KG1 (cell line): ENCODE results near the gene TNRC18.

Experiments
- DNase-seq: peaks from one replicate; lab custom pipeline; 2025; lab: John Stamatoyannopoulos, UW

TNRC18 gene

DNA sequence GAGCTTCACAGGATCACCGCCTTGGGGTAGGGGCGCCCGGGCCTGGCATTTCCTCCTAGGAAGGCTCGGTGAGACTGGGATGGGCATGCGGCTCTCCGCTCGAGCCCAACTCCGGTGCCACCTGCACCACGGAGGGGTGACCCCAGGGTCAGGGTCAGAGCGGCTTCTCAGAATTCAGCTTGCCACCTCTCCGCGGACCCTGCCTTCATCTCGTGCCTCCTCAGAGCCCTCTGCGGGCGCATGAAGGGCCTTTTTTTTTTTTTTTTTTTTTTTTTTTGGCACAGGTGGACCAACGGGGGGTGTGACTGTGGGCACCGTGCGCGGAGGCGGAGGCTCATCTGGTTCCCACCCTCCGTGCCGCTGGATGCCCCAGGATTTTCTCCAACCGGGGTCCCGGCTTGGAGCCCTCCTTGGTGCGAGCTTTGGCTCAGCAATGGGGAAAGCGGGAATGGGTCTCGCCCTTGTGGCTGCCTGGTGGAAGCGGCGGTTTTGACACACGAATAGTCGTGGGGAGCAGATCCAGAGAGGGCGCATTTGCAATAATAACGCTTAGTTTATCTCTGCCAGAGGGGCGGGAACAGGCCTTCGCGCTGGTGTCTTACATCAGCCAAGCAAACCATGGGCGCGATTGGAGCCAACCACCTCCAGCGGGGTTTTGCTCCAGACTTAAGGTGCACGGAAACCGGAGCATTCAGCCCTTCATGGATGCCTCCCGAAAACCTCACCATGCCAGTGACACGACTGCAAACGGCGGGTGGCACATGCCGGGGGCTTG, 5.0 kb upstream of the TNRC18 start:
- peak; percentile 56 for DNase-seq

DNA sequence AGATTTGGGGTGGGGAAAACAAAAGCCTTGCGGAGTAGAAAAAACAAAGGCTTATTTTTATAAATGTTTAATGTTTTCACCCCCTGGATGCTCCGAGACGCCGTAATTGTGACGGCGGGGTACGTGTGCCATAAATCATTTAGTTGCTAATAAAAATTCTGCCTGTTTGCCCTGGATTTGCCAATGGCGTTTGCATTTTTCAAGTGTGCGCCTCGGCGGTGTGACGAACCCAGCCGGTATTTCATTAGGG, 2.5 kb upstream of the TNRC18 start:
- no peak for DNase-seq

DNA sequence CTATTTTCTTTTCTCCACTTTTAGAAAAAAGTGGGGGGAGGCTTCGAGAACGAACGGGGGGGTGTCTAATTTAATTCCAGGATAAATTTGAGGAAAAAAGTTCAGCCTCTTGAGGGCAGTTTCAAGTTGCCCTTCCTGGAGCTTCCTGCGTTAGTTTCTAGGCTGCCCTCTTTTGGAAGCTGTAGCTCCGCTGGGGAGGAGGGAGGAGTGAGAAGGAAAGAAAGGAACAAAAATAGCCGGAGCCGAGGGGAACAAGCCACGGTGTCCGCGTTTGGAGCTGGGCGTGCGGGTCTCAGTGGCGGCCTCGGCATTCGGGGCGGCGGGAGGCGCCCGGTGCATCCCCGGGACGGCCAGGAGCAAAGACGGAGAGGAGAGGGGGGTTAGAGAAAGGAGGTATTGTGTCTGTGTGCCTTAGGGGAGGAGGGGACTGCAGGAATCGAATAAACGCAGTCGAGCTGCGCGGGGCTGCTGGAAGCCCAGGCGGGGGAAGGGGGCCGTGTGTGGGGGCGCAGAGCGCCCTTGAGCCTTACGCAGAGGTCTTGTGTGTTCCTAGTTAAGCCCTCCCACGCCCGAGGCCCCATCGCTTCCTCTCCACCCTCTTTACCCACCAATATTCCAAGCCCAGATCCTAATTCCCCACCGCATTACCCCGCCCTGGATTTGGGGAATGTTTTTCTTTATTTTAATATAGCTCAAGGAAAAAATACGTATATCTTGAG, 2.0 kb upstream of the TNRC18 start:
- peak; percentile 49 for DNase-seq

DNA sequence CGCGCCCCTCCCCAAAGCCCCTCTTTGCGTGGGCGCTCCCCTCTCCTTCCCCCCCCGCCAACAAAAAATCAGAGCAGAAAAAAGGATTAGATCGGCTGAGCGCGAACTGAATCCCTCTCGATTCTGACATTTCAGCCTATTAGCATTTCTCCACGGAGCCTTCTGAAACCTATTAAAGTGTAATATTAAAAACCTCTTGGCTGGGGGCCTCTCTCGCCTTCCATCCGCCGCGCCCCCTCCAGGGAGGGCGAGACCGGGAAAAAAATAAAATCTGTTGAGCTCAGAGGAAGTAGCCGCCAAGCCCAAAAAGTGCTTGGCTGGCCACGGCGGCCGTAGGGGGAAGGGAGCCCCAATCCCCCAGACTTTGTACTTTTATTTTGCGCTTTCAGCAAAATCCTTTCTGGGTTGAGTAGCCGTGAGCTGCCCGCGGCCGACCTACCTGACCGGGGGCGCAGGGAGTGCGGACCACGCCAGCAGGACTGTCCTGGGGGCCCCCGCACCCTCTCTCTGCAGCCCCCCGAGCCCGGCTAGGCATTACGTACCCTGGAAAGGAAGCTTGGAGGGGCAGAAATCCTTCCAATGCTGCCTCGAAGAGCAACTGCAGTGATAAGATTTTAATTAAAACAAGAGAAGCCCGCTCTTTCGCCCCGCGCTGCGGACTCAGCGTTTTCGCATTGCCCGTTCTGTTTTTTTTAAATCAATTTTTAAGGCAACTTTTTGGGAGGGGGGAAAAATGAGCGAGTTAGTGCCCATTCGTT, 1.3 kb upstream of the TNRC18 start:
- DNase-seq, result peak; percentile 38

DNA sequence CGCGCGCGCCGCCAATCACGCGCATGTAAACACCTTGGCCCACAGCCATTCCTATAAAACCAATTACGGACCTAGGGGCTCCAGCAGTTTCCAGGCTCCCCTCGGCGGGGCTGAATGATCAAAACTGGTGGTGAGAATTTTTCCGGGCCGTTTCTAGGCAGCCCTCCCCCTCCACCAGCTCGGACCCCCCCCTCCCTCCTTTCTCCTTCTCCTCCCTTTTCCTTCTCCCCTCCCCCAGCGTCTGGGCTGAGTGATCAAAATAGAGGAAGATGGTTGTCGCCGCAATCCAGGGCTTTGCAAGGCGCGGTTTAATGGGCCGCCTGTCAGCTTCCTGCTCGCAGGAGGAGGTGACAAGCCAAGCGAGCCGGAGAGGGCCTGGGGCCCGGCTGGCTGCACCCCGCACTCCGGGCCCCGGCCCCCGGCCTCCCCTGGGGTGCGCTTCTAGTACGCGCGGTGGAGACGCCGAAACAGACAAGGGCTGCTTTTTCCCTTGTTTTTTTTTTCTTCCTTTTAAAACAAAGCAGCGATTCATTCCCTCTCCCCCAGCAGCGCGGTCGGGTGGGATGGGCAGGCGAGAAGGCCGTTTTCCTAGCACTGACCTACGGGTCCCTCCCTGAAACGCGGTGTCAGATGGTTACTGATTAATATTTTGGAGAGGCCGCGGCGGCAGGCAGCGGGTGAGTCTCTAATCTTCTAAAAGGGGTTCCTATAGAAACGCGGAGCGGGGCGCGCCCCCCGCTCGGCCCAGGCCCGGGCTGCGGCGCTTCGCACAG, 528 bp upstream of the TNRC18 start:
- peak; percentile 96 for DNase-seq

DNA sequence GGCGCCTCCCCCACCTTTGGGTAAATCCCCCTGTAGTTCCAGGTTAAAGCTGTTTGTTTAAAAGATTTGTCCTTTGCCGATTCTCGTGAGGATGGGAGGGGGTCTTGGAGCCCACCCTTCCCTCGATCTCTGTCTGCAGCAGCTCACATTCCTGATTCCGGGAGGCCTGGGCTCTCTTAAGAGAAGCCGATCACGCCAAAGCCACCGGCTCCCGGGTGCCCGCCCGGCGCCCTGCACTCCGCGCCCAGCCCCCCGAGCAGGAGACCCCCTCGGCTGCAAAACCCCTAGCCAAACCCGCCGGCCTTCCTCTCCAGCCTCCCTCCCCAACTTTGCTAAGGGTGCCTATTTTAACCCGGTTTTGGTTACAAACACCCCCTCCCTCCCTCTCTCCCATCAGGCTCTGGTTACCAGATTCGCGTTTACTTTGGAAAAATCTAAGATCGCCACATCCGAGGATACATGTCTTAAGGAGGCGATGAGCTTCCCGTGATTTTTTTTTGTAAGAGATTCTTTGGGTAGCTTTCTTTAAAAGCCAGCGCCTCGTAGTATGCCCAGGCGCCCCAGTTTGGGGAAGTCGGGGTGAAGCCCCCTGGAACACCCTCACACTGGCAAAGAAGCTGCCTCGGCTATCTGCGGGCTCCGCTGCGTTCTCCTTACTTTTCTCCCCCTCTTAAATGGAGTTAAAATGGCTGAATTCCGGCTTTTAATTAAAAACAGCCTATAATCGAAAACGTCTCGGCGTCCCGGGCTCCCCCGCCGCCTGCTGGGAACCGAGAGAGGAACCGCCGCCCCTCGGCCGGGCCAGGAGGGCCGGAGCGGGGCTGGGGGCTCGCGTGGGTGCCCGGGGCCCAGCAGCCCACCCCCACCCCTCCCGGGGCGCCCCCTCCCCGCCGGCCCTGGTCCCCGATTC, 983 bp downstream of the TNRC18 start:
- DNase-seq, result no peak

DNA sequence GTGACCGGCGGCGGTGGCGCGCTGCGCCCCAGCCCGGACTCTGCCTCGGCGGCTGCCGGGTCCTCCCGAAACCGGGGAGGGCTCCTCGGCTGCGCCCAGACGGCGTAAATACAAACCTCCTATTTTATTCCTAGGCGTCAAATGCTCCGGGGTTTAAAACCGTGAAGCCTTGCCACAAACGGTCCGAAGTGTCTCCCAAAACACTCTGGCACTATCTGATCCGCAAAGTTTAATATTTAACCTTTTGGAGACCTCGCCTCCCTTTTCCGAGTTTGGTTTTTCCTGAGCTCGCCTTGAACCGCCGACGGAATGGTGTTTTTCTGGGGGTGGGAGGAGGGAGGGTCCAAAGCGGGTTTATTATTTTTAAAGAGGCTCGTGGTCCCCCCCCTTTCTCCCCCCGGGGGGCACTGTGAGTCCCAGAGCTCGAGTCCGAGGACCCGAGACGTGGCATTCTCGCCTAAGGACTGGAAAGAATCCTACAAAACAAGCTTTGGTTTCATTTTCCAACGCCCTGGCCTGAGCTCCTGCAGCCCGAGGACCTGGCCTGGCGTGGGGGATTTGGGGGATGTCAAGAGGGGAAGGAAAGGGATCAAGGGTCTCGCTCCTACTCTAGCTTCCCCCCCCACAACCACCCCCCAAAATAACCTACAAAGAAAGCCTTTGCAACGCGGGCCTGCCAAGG, 1.8 kb downstream of the TNRC18 start:
- no peak for DNase-seq

DNA sequence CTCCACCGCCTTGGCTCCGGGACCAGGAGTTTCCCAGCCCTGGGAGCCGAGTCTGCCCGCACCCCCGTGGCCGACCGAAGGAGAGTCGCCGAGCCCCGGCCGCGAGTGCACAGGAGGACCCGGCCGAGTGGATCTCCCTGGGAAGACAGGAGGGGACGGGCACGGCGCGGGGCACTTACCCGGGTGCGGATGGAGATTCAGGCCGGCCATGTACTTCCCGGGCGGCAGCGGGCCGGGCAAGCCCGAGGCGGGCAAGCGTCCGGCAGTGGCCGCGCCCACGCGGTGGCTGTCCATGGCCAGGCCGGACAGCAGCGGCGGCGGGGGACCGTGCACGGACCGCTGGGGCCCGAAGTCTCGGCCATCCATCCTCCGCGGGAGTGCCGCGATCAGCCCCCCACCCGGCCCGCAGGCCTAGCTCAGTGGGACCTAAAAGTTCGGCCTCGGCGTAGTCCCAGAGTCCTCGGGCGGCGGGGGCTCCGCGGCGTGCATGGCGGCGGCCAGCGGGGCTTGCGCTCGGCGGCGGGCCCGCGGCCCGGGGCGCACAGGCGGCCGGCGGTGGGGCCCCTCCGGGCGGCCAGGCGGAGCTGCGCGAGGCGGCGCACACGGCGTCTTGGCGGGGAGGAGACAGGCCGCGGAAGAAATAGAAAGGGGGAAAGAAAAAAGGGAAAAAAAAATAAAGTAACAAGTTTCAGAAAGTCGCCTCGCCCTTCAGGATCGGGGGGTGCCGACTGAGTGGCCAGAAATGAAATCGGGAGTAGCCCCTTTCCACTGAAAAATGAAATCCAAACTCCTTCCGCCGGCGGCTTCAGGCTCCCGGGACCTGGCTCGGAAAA, 2.5 kb downstream of the TNRC18 start:
- no peak for DNase-seq

DNA sequence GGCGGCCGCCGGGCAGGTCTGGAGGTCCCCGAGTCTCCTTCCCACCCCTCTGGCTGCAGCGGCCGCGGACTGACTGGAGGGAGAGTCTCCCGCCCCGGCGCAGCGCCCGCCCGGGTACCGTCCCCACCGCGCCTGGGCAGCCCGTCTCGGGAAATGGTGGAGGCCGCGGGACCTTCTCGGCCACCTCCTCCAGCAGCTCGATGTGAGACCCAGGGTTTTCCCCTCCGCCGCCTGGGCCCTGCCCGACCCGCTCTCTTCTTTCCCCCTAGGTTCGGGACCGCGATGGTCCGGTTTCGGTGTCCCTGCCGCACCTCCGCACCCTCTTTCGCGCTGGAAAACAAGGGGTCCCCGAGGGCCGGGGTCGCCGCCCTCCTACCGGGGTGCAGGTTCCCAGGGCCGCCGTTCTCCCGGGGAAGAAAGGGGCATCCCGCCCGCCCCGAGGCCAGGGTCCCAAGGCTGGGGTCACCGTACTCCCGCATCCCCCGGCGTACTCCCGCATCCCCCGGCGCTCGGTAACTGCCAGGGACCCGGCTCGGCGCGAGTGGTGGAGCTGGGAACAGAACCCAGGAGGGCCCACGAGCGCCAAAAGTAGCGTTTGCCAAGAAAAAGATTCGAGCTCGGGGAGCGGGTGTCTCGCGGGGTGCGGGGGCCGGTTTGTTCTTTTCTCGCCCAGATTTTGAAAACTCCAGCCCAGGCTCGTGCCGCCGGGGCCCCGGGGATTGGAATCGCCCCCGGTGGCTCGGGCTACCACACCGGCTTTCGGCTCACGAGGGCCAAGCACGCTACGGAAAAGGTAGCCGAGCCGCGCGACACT, 3.4 kb downstream of the TNRC18 start:
- DNase-seq, result no peak

DNA sequence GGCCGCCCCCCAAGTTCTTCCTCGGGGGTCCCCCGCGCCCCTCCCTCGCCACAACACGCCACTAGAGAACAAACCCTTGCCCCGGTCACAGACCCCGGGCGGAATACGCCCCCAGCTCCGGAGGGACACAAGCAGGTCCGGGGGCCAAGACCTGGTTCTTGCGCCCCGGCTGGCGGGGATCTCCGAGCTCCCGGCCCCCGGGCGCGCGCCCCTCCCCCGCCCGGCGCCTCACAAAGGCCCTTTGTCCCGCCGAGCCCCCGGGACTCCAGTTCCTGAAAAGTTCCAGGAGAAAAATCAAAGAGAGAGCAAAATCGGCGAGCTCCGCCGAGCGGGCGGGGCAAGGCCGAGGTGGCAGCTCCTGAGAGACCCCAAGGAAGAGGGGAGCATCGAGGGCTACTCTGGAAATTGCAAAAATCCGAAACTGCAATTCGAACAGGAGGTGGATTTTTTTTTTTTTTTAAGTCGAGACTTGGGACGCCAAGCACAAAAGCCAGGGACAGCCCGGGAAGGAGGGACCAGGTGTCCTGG, 4.0 kb downstream of the TNRC18 start:
- DNase-seq, result no peak

DNA sequence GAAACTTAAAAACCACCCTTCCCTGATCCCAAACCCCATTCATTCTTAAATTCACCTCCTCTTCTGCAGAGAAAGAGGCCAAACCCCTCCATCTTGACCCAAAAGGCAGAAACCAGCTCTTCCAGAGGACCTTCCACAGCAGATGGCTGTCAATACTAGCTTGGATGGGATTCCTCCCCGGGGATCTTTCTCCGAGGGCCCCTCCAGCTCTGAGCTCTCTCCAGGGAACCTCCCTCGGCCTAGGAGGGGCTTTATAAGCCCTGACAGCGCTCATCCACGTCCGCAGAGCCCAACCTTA, 5.4 kb downstream of the TNRC18 start:
- no peak for DNase-seq

DNA sequence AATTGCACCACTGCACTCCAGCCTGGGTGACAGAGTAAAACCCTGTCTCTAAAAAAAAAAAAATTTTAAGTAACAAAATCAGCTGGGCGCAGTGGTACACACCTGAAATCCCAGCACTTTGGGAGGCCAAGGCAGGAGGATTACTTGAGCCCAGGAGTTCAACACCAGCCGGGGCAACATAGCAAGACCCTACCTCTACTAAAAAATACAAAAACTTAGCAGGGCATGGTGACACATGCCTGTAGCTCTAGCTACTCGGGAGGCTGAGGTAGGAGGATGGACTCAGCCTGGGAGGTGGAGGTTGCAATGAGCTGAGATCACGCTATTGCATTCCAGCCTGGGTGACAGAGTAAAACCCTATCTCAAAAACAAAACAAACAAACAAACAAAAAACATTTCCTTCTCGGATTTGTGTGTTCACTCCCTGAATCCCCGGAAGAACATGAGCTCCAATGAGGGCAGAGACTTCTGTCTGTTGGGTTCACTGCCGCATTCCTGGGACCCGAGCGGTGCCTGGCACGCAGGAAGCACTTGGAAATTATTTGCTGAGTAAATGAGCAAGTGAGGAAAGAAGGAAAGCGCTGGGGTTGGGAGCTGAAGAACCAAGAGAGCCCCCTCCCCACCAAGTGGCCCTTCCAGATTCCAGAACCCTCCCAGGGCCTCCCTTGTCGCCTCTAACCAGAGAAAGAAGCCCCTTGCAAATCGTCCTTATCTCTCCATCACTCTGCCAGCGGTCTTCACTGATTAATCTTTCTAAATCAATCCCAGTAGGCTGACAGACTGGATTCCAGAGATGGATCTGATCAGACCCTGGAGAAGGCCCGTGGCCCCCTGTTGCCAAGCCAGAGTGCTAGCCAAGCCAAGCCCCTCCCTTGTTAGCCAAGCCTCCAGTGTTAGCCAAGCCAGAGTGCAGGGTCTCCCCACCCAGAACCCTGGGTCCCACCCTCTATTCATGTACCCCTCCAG, 6.2 kb downstream of the TNRC18 start:
- DNase-seq, result no peak

DNA sequence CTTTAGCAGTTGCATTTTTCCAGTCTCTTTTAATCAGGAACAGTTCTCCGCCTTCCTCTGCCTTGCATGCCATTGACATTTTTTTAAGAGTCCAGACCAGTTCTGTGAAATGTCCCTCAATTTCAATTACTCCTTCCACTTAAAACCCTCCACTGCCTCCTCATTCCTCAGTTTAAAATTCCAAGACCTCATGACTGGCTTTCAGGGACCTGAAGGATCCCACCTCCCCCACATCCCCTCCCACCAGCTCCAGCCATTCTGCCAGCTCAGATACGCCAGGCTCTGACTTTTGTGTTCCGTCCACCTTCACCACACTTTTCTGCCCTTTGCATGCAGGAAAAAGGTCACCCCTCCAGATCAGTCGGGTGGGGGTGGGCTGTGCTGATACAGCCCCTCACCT, 8.7 kb downstream of the TNRC18 start:
- DNase-seq, result no peak

DNA sequence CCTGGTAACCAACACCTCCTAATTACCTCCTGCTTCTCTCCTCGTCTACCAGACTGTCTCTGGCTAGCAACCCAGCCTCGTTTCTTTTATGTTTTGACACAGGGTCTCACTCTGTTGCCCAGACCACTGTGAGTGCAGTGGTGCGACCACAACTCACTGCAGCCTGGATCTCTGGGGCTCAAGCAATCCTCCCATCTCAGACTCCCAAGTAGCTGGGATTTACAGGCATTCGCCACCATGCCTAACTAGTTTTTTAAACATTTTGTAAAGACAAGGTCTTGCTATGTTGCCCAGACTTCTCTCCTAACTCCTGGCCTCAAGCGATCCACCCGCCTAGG, 10.2 kb downstream of the TNRC18 start:
- no peak for DNase-seq

DNA sequence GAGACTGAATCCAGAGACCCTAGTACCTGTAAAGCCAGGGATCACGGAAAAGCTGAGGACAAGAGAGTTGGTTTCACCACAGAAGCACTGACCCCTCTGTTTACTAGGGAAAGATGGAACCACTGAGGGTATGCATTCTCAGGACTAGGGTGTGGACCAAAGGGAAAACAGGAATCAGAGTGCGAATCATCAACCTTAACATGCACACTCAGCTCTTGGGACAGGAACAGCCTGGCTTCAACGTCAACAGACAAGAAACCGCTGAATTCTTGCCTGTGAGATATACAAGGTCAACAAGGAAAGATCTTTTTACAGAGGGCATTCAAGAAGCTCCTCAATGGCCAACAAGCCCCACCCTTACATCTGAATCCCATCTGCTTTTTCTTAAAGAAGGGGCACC, 14.9 kb downstream of the TNRC18 start:
- no peak for DNase-seq

DNA sequence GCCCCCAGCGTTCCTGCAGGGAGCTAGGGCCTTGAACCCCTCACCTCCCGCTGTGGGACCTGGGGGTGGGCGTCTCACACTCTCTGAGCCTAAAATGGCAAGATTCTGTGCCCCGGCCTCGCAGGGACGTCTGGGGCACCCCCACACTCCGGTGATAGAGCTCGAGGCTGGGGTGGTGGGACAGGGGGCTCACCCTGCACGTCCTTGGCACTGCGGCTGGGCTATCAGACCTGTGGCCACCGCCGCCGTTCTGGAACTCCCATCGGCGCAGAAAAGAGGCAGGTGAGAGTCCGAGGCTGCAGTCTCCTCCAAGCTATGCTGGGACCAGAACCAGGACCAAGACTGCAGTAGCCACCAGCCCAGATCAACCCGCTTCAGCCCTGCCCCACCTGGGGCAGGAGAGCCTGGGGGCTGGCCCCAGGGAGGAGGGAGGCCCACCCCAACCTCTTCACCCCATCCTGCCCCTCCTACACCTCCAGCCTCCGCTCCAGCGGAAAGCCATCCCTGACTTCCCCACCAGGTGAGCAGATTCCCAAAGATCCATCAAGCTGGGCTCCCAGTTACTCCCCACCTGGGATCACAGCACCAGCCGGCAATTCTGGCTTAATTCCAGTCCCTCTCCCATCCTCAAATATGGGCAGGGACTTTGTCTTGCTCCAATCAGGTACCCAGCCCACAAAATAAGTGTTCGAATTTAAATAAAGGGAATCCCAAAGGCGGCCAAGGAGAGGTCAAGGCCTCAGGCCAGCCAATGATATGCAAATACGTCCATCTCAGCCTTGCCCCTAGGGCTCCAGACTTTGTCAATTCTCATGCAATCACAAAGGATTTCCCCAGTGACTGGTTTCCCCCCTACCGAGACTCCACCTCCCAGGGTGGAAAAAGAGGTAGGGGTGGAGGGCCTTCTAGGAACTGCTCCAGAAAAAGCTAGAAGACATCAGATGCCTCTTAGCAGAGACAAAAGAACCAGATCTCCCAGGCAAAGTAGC, 16.4 kb downstream of the TNRC18 start:
- DNase-seq, result no peak

DNA sequence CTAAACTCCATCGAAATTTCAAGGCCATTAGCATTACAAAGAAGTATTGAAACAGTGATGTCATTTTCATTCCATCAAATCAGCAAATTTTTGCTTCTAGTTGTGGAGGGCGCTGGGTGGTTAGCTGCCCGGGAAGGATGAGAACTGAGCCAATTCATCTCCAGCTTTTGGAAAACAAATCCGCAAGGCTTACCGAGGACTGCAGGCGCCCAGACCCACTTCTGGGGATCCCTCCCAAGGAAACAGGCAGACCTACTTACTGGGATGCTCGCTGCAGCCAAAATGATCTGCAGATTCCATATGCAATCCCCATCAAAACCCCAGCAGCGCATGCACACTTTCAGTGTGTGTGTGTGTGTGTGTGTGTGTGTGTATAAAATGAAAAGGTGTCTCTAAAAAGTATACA, 19.2 kb downstream of the TNRC18 start:
- DNase-seq, result no peak
